GM23338 (cell line): ENCODE results near the gene FDXR. TPM values are rescaled to one million over a fixed set of nuclear protein-coding genes. Genes with fewer than 3 reads are reported as not detected.

Experiments
- ATAC-seq: fragments of 200-7000 bp; cut with Tn5 transposase; 3 replicates; pipeline ENCODE4 v1.9.1; 2020
- DNase-seq: peaks from one replicate; pipeline ENCODE4 v3.0.0-alpha.2; 2015; ENCODE audit warnings: low spot score
- H2AFZ ChIP-seq: fragments of 200-600 bp; sonication (generic); 2 replicates; pipeline ENCODE4 v1.8.0; 2016; ENCODE audit warnings: antibody characterized with exemption, mild to moderate bottlenecking, moderate library complexity
- H3F3A ChIP-seq: fragments of 200-600 bp; sonication (generic); replicated peaks from 2 replicates; pipeline ENCODE4 v1.8.0; 2017; ENCODE audit warnings: antibody characterized with exemption, mixed run types, low read depth
- H3K27ac ChIP-seq: fragments of 200-600 bp; sonication (generic); 2 replicates; pipeline ENCODE4 v1.6.1; 2016; ENCODE audit warnings: low read depth
- H3K27me3 ChIP-seq: fragments of 200-600 bp; sonication (generic); 2 replicates; pipeline ENCODE4 v1.8.0; 2016; ENCODE audit warnings: mild to moderate bottlenecking, mixed run types, moderate library complexity; ENCODE audit not compliant: insufficient read depth
- H3K36me3 ChIP-seq: fragments of 200-600 bp; sonication (generic); 2 replicates; pipeline ENCODE4 v1.8.0; 2016; ENCODE audit warnings: mild to moderate bottlenecking; ENCODE audit not compliant: insufficient read depth
- H3K4me1 ChIP-seq: fragments of 200-600 bp; sonication (generic); 2 replicates; pipeline ENCODE4 v1.8.0; 2016; ENCODE audit warnings: mild to moderate bottlenecking, moderate library complexity; ENCODE audit not compliant: insufficient read depth
- H3K4me2 ChIP-seq: fragments of 200-600 bp; sonication (generic); 2 replicates; pipeline ENCODE4 v1.7.1; 2017; ENCODE audit warnings: mixed run types
- H3K4me3 ChIP-seq: fragments of 200-600 bp; sonication (generic); 2 replicates; pipeline ENCODE4 v1.6.1; 2016; ENCODE audit warnings: mixed run types
- H3K79me2 ChIP-seq: fragments of 200-600 bp; sonication (generic); replicated peaks from 2 replicates; pipeline ENCODE4 v1.8.0; 2017; ENCODE audit warnings: mild to moderate bottlenecking; ENCODE audit not compliant: insufficient read depth
- H3K9me2 ChIP-seq: fragments of 200-600 bp; sonication (generic); 2 replicates; pipeline ENCODE4 v1.8.0; 2017; ENCODE audit not compliant: insufficient read depth
- H4K20me1 ChIP-seq: fragments of 200-600 bp; sonication (generic); replicated peaks from 2 replicates; pipeline ENCODE4 v1.8.0; 2017; ENCODE audit warnings: mild to moderate bottlenecking; ENCODE audit not compliant: insufficient read depth
- H3K27ac Mint-ChIP-seq: 2 replicates; pipeline ENCODE4 v1.8.0; 2020; ENCODE audit warnings: inconsistent platforms, mild to moderate bottlenecking, moderate library complexity, mixed read lengths
- H3K27me3 Mint-ChIP-seq: 3 replicates; pipeline ENCODE4 v1.8.0; 2022; ENCODE audit warnings: low read depth, mild to moderate bottlenecking, moderate library complexity, mixed read lengths, inconsistent platforms; ENCODE audit not compliant: insufficient read depth, poor library complexity
- H3K36me3 Mint-ChIP-seq: 3 replicates; pipeline ENCODE4 v1.8.0; 2021; ENCODE audit warnings: low read depth, mild to moderate bottlenecking, inconsistent platforms, moderate library complexity, mixed read lengths
- H3K4me1 Mint-ChIP-seq: 3 replicates; pipeline ENCODE4 v1.8.0; 2020; ENCODE audit warnings: mild to moderate bottlenecking, inconsistent platforms, mixed read lengths
- H3K4me3 Mint-ChIP-seq: 3 replicates; pipeline ENCODE4 v1.8.0; 2021; ENCODE audit warnings: moderate library complexity, mild to moderate bottlenecking, inconsistent platforms, mixed read lengths
- H3K9me3 Mint-ChIP-seq: 3 replicates; pipeline ENCODE4 v1.8.0; 2020; ENCODE audit warnings: moderate library complexity, mild to moderate bottlenecking, inconsistent platforms, mixed read lengths
- CREB1 ChIP-seq: fragments of 250-450 bp; sonication (Bioruptor Pico); IDR thresholded peaks from 2 replicates; pipeline ENCODE4 v1.5.0; 2020; ENCODE audit warnings: low read depth, mild to moderate bottlenecking, moderate library complexity
- EZH2 ChIP-seq: fragments of 200-600 bp; sonication (generic); IDR thresholded peaks from one replicate; pipeline ENCODE4 v1.8.0; 2017; ENCODE audit warnings: antibody characterized with exemption, mild to moderate bottlenecking, low read depth; ENCODE audit not compliant: unreplicated experiment
- EZH2phosphoT487 ChIP-seq: fragments of 200-600 bp; sonication (generic); IDR thresholded peaks from one replicate; pipeline ENCODE4 v1.8.1; 2018; ENCODE audit warnings: antibody characterized with exemption; ENCODE audit not compliant: unreplicated experiment
- JUNB ChIP-seq: IDR thresholded peaks from one replicate; pipeline ENCODE4 v1.6.1; 2016; ENCODE audit warnings: antibody characterized with exemption; ENCODE audit not compliant: unreplicated experiment
- NANOG ChIP-seq: IDR thresholded peaks from 2 replicates; pipeline ENCODE4 v1.6.1; 2016; ENCODE audit warnings: antibody characterized with exemption, borderline replicate concordance
- POLR2AphosphoS5 ChIP-seq: IDR thresholded peaks from 2 replicates; pipeline ENCODE4 v1.6.1; 2016; ENCODE audit warnings: antibody characterized with exemption, low read depth
- STAT1 ChIP-seq: IDR thresholded peaks from one replicate; pipeline ENCODE4 v1.6.1; 2016; ENCODE audit warnings: antibody characterized with exemption; ENCODE audit not compliant: unreplicated experiment
- ZNF114 ChIP-seq: fragments of 250-450 bp; sonication (Bioruptor Pico); IDR thresholded peaks from 2 replicates; pipeline ENCODE4 v1.5.0; 2020; ENCODE audit warnings: mild to moderate bottlenecking, moderate library complexity
- ZNF331 ChIP-seq: fragments of 250-450 bp; sonication (Bioruptor Pico); IDR thresholded peaks from 2 replicates; pipeline ENCODE4 v1.5.0; 2020; ENCODE audit warnings: low read depth, mild to moderate bottlenecking, moderate library complexity
- polyA plus RNA-seq: library from polyadenylated mRNA; unstranded; fragments of >200 nt; fragmentation: Nextera tagmentation; extraction: Ambion mirVana; gene quantifications from 2 replicates; pipeline ENCODE4 v1.2.1, GENCODE V29; 2016
- total RNA-seq: library from RNA; depleted of rRNA; stranded (reverse); fragments of >200 nt; shearing (Covaris generic); gene quantifications from 2 replicates; pipeline ENCODE4 v1.2.3, GENCODE V29; 2014
- TF ChIP-seq, protein P1 (sequence below): IDR thresholded peaks from 2 replicates; pipeline ENCODE4 v1.6.1; 2016; ENCODE audit warnings: antibody characterized with exemption
- TF ChIP-seq, protein P2 (sequence below): fragments of 250-450 bp; sonication (Bioruptor Pico); IDR thresholded peaks from 2 replicates; pipeline ENCODE4 v1.5.0; 2020; ENCODE audit warnings: mild to moderate bottlenecking, moderate library complexity
- TF ChIP-seq, protein P3 (sequence below), 2 experiments: fragments of 200-600 bp in 1 of 2; sonication (generic) in 1 of 2; conservative IDR thresholded peaks; 2 replicates each; pipeline versions ENCODE4 v1.5.1 to v1.6.1; 2016 to 2017; ENCODE audit warnings: antibody characterized with exemption in 2 of 2, low read depth in 2 of 2, mild to moderate bottlenecking in 2 of 2, moderate library complexity in 1 of 2
- TF ChIP-seq, protein P4 (sequence below): IDR thresholded peaks from one replicate; pipeline ENCODE4 v1.6.1; 2018; ENCODE audit warnings: antibody characterized with exemption; ENCODE audit not compliant: unreplicated experiment

The FDXR gene
- total and polyA plus RNA-seq, 2 experiments from 2014 or later = 21.7 to 33.1 TPM

DNA sequence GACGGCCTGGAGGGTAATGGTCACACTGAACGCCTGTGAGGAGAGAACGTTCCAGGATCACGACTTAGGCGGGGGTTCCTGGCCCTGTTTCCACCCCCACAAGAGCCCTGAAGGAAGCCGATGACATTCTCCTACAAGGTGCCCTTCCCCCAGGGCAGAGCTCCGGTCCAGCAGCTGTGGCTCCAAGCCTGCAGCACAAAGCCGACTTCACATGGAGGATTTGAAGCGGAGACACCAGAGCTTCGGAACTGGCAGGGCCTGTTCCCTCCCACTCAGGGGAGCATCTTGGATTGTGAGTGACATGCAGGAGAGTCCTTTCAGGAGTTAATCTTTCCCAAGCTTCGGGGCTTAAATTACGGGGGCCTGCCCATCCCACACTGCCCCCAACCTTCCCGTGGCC, 15.7 kb upstream of the FDXR start (continued):
- TF ChIP-seq, protein P1, sequence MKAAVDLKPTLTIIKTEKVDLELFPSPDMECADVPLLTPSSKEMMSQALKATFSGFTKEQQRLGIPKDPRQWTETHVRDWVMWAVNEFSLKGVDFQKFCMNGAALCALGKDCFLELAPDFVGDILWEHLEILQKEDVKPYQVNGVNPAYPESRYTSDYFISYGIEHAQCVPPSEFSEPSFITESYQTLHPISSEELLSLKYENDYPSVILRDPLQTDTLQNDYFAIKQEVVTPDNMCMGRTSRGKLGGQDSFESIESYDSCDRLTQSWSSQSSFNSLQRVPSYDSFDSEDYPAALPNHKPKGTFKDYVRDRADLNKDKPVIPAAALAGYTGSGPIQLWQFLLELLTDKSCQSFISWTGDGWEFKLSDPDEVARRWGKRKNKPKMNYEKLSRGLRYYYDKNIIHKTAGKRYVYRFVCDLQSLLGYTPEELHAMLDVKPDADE = no peak
- no peak for TF ChIP-seq EZH2phosphoT487

DNA sequence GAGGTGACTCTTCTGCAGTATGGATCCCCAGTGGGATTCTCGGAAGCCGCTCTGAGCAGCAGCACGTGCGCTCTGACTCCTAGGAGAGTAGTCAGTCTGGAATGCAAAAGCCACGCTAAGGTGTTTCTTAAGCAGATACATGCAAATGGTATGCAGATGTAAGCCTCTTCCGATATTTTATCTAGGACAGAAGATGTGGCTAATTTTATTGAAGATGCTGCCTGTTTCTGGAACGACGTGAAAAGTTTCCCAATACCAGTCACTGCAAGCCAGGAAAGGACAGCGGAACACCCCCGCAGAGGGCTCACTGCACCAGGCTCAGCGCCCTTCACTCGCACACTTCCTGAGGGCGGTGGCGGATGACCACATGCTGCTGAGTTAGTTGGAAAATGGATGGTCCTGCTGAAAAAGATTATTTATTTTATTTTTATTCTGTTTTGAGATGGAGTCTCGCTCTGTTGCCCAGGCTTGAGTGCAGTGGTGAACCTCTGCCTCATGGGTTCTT, 10.5 kb upstream of the FDXR start:
- Mint-ChIP-seq H3K4me1 (peaks cover 10% of the 10 kb centered on the region), H3K4me3 (no peak overlapping the region), H3K27me3 (peaks cover 14% of the 10 kb centered on the region), H3K36me3 (no peaks in the 10 kb centered on the region), H3K27ac (no peak overlapping the region), H3K9me3 (no peaks in the 10 kb centered on the region)
- Histone ChIP-seq H3F3A (no peaks in the 10 kb centered on the region), H3K79me2 (no peaks in the 10 kb centered on the region), H3K4me2 (peak overlapping the region; percentile 64; the same call in 1 of the 2 replicates), H3K4me3 (no peak overlapping the region), H3K4me1 (peaks cover 6% of the 10 kb centered on the region; the same call in 1 of the 2 replicates), H3K9me2 (no peaks in the 10 kb centered on the region), H3K27ac (no peak overlapping the region), H3K27me3 (no peaks in the 10 kb centered on the region), H3K36me3 (no peaks in the 10 kb centered on the region), H4K20me1 (no peaks in the 10 kb centered on the region), H2AFZ (0 out of 2 replicates have a peak overlapping the region, but pooled peaks have one; percentile 9)
- DNase-seq (peak; percentile 46), ATAC-seq (peak; percentile 58)
- no peak for TF ChIP-seq JUNB
- TF ChIP-seq, protein P2, sequence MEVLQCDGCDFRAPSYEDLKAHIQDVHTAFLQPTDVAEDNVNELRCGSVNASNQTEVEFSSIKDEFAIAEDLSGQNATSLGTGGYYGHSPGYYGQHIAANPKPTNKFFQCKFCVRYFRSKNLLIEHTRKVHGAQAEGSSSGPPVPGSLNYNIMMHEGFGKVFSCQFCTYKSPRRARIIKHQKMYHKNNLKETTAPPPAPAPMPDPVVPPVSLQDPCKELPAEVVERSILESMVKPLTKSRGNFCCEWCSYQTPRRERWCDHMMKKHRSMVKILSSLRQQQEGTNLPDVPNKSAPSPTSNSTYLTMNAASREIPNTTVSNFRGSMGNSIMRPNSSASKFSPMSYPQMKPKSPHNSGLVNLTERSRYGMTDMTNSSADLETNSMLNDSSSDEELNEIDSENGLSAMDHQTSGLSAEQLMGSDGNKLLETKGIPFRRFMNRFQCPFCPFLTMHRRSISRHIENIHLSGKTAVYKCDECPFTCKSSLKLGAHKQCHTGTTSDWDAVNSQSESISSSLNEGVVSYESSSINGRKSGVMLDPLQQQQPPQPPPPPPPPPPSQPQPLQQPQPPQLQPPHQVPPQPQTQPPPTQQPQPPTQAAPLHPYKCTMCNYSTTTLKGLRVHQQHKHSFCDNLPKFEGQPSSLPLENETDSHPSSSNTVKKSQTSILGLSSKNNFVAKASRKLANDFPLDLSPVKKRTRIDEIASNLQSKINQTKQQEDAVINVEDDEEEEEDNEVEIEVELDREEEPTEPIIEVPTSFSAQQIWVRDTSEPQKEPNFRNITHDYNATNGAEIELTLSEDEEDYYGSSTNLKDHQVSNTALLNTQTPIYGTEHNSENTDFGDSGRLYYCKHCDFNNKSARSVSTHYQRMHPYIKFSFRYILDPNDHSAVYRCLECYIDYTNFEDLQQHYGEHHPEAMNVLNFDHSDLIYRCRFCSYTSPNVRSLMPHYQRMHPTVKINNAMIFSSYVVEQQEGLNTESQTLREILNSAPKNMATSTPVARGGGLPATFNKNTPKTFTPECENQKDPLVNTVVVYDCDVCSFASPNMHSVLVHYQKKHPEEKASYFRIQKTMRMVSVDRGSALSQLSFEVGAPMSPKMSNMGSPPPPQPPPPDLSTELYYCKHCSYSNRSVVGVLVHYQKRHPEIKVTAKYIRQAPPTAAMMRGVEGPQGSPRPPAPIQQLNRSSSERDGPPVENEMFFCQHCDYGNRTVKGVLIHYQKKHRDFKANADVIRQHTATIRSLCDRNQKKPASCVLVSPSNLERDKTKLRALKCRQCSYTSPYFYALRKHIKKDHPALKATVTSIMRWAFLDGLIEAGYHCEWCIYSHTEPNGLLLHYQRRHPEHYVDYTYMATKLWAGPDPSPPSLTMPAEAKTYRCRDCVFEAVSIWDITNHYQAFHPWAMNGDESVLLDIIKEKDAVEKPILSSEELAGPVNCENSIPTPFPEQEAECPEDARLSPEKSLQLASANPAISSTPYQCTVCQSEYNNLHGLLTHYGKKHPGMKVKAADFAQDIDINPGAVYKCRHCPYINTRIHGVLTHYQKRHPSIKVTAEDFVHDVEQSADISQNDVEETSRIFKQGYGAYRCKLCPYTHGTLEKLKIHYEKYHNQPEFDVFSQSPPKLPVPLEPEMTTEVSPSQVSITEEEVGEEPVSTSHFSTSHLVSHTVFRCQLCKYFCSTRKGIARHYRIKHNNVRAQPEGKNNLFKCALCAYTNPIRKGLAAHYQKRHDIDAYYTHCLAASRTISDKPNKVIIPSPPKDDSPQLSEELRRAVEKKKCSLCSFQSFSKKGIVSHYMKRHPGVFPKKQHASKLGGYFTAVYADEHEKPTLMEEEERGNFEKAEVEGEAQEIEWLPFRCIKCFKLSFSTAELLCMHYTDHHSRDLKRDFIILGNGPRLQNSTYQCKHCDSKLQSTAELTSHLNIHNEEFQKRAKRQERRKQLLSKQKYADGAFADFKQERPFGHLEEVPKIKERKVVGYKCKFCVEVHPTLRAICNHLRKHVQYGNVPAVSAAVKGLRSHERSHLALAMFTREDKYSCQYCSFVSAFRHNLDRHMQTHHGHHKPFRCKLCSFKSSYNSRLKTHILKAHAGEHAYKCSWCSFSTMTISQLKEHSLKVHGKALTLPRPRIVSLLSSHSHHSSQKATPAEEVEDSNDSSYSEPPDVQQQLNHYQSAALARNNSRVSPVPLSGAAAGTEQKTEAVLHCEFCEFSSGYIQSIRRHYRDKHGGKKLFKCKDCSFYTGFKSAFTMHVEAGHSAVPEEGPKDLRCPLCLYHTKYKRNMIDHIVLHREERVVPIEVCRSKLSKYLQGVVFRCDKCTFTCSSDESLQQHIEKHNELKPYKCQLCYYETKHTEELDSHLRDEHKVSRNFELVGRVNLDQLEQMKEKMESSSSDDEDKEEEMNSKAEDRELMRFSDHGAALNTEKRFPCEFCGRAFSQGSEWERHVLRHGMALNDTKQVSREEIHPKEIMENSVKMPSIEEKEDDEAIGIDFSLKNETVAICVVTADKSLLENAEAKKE (CRISPR knock-in tag) = no peak
- no peak for TF ChIP-seq EZH2phosphoT487
- no peak for TF ChIP-seq STAT1
- TF ChIP-seq ZNF331 = no peak
- TF ChIP-seq EZH2 = no peak
- TF ChIP-seq, protein P3, sequence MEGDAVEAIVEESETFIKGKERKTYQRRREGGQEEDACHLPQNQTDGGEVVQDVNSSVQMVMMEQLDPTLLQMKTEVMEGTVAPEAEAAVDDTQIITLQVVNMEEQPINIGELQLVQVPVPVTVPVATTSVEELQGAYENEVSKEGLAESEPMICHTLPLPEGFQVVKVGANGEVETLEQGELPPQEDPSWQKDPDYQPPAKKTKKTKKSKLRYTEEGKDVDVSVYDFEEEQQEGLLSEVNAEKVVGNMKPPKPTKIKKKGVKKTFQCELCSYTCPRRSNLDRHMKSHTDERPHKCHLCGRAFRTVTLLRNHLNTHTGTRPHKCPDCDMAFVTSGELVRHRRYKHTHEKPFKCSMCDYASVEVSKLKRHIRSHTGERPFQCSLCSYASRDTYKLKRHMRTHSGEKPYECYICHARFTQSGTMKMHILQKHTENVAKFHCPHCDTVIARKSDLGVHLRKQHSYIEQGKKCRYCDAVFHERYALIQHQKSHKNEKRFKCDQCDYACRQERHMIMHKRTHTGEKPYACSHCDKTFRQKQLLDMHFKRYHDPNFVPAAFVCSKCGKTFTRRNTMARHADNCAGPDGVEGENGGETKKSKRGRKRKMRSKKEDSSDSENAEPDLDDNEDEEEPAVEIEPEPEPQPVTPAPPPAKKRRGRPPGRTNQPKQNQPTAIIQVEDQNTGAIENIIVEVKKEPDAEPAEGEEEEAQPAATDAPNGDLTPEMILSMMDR (conservative IDR thresholded peaks at IDR 0.05; ENCODE audit: low read depth in 2 of 2) = no peak
- TF ChIP-seq POLR2AphosphoS5 = no peak
- no peak for TF ChIP-seq CREB1 (CRISPR knock-in tag)
- no peak for TF ChIP-seq ZNF114 (CRISPR knock-in tag)
- no peak for TF ChIP-seq NANOG
- TF ChIP-seq, protein P4, sequence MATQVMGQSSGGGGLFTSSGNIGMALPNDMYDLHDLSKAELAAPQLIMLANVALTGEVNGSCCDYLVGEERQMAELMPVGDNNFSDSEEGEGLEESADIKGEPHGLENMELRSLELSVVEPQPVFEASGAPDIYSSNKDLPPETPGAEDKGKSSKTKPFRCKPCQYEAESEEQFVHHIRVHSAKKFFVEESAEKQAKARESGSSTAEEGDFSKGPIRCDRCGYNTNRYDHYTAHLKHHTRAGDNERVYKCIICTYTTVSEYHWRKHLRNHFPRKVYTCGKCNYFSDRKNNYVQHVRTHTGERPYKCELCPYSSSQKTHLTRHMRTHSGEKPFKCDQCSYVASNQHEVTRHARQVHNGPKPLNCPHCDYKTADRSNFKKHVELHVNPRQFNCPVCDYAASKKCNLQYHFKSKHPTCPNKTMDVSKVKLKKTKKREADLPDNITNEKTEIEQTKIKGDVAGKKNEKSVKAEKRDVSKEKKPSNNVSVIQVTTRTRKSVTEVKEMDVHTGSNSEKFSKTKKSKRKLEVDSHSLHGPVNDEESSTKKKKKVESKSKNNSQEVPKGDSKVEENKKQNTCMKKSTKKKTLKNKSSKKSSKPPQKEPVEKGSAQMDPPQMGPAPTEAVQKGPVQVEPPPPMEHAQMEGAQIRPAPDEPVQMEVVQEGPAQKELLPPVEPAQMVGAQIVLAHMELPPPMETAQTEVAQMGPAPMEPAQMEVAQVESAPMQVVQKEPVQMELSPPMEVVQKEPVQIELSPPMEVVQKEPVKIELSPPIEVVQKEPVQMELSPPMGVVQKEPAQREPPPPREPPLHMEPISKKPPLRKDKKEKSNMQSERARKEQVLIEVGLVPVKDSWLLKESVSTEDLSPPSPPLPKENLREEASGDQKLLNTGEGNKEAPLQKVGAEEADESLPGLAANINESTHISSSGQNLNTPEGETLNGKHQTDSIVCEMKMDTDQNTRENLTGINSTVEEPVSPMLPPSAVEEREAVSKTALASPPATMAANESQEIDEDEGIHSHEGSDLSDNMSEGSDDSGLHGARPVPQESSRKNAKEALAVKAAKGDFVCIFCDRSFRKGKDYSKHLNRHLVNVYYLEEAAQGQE = no peak
